NCI-H2196 treated with DMSO at 0.1 percent for 48 hours (cell line): ENCODE data around the gene GALC.

Experiments used
- DNase-seq: peaks from one replicate; lab custom pipeline; 2025; ENCODE audit not compliant: unreplicated experiment; lab: John Stamatoyannopoulos, UW

Gene GALC

GRCh38 chr14:88007608-88008007 lies 14.6 kb upstream of the GALC start:
- DNase-seq: no peak

GRCh38 chr14:88005978-88006851 lies 13.2 kb upstream of the GALC start:
- DNase-seq: no peak

DNA sequence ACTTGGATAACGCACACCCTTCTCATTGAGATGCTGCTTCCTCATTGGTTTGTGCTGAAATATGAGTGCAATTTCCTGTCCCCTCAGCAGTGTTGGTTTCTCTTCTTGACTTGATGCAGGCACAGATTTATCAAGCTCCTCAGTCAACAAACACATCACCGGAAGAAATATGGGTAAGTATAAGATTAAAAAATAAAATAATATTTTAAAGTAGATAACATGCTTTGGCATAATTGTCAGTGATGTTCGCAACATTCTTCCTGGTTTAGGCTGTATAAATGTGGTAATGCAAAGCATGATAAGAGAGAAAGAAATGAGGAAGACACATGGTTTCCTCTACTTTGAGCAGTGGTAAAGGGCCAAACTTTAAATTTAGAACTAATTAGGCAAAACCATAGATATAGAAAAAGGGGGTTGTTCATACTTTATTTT lies 12.1 kb upstream of the GALC start, which contains the start of gene GPR65:
TSS of gene GPR65 (plus strand) at position 86 of the 432 bp plus-strand sequence. CDS start 5,713 bp downstream, outside the sequence.
- no peak for DNase-seq

- DNase-seq: no peak
Observed at GRCh38 chr14:88004506-88005036, 11.6 kb upstream of the GALC start.

DNA sequence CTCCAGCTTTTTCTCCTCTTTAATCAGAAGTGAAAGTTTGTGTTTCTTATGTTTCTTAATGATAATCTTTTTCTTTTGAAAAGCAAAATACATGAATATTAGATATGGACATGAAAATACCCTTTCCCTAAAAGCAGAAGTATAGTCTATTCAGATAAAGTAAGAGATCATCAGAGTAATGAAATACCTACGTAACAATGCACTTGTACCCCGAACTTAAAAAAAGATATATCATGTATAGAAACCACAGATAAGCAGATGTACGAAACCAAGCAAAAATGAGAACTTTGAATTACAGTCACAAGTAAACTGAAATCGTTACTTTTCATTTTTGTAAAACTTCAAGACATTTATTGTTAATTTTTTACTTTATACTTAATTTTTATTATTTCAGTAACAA lies 10.4 kb upstream of the GALC start:
- no peak for DNase-seq

GRCh38 chr14:88002421-88003075 lies 9.6 kb upstream of the GALC start:
- no peak for DNase-seq

DNA sequence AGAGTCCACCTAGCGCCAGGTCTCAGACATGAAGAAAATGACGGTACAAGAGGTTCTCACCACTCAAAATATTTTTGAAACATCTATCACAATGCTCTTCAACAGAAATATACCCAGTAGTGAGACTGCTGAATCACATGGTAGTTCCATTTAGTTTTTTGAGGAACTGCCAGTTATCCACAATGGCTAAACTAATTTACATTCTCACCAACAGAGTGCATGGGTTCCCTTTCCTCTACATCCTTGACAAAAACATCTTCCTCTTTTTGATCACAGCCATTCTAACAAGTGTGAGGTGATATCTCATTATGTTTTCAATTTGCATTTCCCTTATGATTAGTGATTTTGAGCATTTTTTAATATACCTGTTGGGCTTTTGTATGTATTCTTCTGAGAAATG lies 6.3 kb upstream of the GALC start:
- DNase-seq: no peak

DNA sequence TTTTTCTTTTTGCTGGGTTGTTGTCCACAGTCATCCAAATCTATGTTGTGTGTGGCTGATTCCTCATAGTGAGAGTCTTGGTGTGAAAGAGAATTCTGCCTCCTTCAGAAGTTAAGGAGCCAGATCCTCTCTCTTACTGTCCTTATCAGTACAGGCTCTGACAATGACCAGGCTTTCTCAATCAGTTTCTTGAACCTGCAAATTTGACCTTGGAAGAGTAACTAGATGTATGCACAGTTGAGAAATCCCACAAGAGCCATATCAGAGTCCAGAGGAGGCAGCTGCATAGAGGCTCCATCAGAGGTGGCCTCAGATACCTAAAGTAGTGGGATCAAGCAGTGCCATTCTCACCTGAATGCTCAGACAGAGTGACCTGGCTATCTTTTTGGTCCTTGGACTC lies 5.5 kb upstream of the GALC start:
- no peak for DNase-seq

GRCh38 chr14:87996291-87996592 lies 3.3 kb upstream of the GALC start:
- DNase-seq: no peak

DNA sequence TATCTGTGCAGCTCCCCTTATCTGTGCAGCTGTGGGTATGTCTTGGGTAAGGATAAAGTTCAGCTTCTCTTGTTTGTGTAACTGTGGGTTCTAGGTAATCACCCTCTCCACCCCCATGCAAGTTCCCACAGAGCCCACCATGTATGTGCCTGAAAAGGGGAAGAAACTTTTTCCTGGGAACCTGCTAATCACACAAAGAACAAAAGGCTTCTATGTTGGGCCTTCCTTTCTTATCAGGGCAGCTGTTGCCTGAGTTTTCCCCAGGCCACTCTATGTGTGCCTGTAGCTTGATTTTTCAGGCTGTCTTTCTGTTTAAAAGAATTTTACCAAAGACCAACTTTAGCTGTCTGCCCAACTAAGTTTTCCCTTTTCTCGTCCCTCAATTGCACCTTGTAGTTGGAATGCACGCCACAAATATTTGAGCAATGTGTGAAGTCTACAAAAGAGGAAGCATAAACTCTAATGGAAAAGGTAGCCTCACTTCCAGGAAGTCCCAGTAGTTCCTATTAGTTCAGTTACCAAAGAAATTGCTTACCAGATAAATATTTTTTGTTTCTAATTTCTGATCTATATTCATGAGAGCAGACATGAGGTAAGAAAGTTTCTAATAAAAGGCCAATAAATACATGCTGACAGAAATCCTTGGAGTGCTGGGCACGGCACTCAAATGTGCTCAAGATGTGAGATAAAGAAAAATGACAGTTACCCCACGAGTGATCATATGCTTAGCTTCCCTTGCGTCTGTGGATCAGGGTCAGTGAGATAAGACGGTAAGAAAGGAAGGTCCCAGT lies 2.7 kb upstream of the GALC start:
- no peak for DNase-seq

- no peak for DNase-seq
Observed at GRCh38 chr14:87994974-87995373, 2.0 kb upstream of the GALC start.

GRCh38 chr14:87992346-87992717 lies 650 bp downstream of the GALC start:
- no peak for DNase-seq

DNA sequence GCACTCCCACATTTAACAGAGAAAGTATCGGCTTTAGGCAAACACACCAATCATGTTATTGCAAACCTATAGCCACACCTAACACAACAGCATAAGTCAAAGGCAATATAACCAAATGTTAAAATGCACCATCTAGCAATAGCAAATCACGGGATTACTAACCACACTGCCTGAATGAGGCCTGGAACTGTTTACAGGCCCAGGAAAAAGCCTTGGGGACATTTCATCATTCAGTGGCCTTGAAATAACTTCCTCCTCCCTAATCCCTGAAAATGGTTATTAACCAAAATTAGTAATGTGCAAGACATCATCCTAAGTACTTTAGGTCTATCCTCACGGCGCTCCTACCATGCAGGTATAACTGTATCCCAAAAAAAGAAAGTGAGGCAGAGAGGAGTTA lies 2.3 kb downstream of the GALC start:
- no peak for DNase-seq

GRCh38 chr14:87989956-87990299 lies 3.1 kb downstream of the GALC start:
- no peak for DNase-seq

DNA sequence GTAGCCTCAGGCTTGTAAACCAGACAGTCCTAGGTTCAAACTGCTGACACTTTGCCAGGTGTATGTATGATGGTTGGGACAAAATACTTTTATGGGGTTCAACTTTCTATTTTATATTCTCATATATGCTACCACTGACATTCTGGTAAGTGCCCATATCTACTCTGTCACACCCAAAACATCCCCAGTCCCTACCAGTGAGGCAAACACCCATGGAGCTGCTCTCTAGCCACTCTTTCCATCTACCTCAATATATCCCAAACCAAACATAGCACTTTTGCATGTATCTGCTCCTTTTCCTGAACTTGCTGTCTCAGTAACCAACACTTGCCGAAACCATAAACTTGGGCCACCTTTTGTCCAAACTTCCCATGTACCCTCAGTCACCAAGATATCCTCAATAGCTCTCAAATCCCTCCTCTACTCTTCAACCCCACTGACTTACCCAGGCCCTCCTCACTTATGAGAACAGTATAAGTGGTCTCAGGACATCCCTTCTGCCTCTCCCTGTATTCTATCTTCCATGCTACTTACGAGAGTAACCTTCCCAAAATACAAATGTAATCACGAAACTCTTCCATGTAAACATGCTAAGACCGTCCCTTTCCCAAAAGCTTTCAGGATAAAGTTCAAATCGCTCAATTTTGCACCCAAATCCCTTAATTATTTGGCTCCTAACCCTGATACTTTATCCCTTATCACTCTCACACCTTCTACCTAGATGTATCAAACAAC lies 3.6 kb downstream of the GALC start:
- DNase-seq: no peak

GRCh38 chr14:87979689-87980088 lies 13.3 kb downstream of the GALC start:
- no peak for DNase-seq

DNA sequence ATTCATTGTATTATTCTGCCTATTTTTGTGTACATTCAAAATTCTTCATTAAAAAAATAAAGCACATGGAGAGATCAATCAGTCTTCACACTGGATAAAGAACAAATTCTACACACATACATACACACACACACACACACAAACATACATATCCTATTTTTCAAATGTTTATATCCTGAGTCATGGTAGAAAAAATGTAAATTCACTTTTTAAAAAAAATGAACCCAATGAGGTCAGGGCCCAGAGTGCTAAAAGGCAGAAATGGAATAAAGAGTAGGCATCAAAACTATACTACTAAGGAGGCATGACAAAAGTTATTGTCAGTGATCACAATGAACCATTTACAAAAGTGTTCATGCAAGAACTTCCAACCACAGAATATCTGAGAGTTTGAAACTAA lies 17.3 kb downstream of the GALC start:
- DNase-seq: no peak

DNA sequence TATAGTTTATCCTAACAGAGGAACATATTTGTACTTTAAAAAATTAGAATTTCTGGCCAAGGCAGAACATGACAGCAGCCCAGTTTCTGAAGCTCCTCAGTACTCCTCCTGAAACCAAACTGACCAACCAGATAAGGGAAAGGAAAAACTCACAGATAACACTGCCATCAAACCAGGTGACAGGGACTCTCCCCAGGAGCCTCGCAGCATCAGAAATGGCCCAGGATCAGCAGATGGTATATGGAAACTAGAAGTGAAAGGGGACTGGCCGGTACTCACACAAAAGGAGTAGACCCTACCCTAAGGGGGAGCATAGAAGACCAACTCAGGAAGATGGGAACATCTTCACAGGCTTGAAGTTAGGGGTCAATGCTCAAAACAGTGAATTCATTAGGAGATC lies 22.0 kb downstream of the GALC start:
- DNase-seq: no peak

DNA sequence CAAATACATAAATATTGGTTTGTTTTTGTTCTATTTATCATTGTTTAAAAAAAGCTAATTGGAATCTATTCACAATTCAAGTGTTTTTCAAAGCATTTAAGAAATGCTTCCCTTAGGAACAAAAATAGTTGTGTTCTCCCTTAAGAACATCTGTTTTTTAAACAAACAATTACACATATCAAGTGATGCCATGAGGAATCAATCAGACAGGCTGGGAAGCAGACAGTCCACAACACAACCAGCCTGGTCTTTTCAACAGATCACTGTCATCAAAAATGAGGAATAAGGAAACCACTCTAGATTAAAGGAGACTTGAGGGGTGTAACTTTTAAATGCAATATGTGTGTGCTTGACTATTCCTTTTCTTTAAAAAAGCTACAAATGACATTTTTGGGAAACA lies 25.5 kb downstream of the GALC start:
- no peak for DNase-seq

- no peak for DNase-seq
Observed at GRCh38 chr14:87966816-87967215, 26.2 kb downstream of the GALC start.

GRCh38 chr14:87961246-87961645 lies 31.7 kb downstream of the GALC start:
- no peak for DNase-seq
